RWPE2 (cell line): Measurements from ENCODE around the gene CALU.

ENCODE experiments used
- ATAC-seq: fragments of 200-7000 bp; cut with Tn5 transposase; 3 replicates; pipeline ENCODE4 v1.9.1; 2021; ENCODE audit warnings: low read depth
- DNase-seq: peaks from one replicate; pipeline ENCODE4 v3.0.0-alpha.2; 2020; ENCODE audit warnings: low spot score
- H3K27ac ChIP-seq: fragments of 450-650 bp; 2 replicates; pipeline ENCODE4 v1.5.1; 2017; ENCODE audit warnings: mild to moderate bottlenecking; ENCODE audit not compliant: poor library complexity, severe bottlenecking
- H3K27me3 ChIP-seq: fragments of 250-450 bp; sonication (Bioruptor Pico); 2 replicates; pipeline ENCODE4 v1.5.1; 2021; ENCODE audit warnings: mild to moderate bottlenecking, moderate library complexity; ENCODE audit not compliant: insufficient read depth, poor library complexity, severe bottlenecking
- H3K36me3 ChIP-seq: fragments of 250-450 bp; sonication (Bioruptor Pico); 2 replicates; pipeline ENCODE4 v1.5.1; 2020; ENCODE audit warnings: low read depth, mild to moderate bottlenecking, moderate library complexity
- H3K4me1 ChIP-seq: fragments of 250-450 bp; sonication (Bioruptor Pico); 2 replicates; pipeline ENCODE4 v1.5.1; 2021; ENCODE audit warnings: mild to moderate bottlenecking, moderate library complexity; ENCODE audit not compliant: insufficient read depth, poor library complexity, severe bottlenecking
- H3K4me3 ChIP-seq: fragments of 250-450 bp; sonication (Bioruptor Pico); 2 replicates; pipeline ENCODE4 v1.5.1; 2021; ENCODE audit warnings: mild to moderate bottlenecking, moderate library complexity; ENCODE audit not compliant: severe bottlenecking
- H3K9me3 ChIP-seq: fragments of 250-450 bp; sonication (Bioruptor Pico); 2 replicates; pipeline ENCODE4 v1.5.1; 2021; ENCODE audit warnings: mild to moderate bottlenecking, moderate library complexity; ENCODE audit not compliant: severe bottlenecking
- TF ChIP-seq, protein P1 (sequence below): fragments of 450-650 bp; IDR thresholded peaks from one replicate; pipeline ENCODE4 v1.5.1; 2017; ENCODE audit warnings: mild to moderate bottlenecking, moderate library complexity; ENCODE audit not compliant: poor library complexity, severe bottlenecking

CALU gene

DNA sequence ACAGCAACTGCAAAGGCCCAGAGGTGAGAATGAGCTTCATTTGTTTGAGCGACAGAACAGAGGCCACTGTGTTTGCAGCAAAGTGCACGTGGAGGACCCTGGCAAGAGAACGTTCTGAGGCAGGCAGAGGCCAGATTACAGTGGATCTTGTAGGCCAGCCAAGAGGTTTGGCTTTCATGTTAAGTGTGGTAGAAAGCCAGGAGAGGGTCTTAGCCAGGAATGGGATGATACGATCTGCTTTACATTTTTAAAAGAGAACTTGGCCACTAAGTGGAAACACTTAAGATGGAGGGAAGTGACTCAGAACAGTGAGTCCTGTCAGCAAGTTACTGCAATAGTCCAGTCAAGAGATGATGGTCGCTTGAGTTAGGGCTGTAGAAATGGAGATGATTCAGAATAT is 57.2 kb downstream of the CALU start:
- H3K9me3 ChIP-seq: no peaks in the 10 kb centered on the region
- no peak for DNase-seq
- no peaks in the 10 kb centered on the region for H3K4me1 ChIP-seq
- TF ChIP-seq, protein P1, sequence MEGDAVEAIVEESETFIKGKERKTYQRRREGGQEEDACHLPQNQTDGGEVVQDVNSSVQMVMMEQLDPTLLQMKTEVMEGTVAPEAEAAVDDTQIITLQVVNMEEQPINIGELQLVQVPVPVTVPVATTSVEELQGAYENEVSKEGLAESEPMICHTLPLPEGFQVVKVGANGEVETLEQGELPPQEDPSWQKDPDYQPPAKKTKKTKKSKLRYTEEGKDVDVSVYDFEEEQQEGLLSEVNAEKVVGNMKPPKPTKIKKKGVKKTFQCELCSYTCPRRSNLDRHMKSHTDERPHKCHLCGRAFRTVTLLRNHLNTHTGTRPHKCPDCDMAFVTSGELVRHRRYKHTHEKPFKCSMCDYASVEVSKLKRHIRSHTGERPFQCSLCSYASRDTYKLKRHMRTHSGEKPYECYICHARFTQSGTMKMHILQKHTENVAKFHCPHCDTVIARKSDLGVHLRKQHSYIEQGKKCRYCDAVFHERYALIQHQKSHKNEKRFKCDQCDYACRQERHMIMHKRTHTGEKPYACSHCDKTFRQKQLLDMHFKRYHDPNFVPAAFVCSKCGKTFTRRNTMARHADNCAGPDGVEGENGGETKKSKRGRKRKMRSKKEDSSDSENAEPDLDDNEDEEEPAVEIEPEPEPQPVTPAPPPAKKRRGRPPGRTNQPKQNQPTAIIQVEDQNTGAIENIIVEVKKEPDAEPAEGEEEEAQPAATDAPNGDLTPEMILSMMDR: no peak
- H3K27me3 ChIP-seq: no peaks in the 10 kb centered on the region
- no peak overlapping the region for H3K4me3 ChIP-seq
- ATAC-seq: no peak
- no peaks in the 10 kb centered on the region for H3K36me3 ChIP-seq
- no peak overlapping the region for H3K27ac ChIP-seq

DNA sequence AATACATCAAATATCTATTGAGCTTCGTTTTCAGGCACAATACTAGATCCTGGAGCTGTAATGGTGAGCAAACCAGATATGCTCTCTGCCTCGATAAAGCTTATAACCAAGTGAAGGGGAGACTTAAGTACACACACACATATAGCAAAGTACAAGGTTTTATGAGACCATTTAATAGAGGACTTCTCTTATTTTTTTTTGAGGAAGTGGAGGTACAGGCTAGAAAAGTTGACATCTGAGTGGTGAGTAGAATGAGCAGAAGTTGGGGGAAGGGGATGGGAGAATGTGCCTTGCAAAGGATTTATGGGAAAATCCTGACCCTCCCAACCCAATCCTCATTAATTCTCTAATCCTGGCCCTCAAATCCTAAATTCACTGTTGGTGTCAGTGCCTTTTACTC is 60.3 kb downstream of the CALU start:
- no peaks in the 10 kb centered on the region for H3K27me3 ChIP-seq
- DNase-seq (no peak), ATAC-seq (no peak)
- TF ChIP-seq, protein P1: no peak
- no peaks in the 10 kb centered on the region for H3K4me1 ChIP-seq
- no peak overlapping the region for H3K27ac ChIP-seq
- H3K36me3 ChIP-seq: no peaks in the 10 kb centered on the region
- no peak overlapping the region for H3K4me3 ChIP-seq
- H3K9me3 ChIP-seq: no peaks in the 10 kb centered on the region

DNA sequence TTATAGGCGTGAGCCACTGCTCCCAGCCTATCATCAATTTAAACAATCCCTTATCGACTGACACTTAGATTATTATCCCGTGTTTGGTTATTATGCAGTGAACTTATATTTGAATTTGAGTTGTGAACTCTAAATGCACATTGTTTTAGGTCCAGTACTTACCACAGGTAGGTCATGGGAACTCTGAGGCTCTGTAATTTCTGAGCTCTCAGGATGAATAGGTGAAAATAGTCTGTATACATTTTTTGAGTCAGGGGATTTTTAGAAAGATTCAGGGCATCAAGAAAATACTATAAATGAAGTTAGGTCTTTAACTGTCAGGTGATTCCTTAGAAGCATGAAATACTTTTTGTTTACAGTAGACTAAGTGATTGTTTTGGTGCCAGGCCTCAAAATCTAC is 61.4 kb downstream of the CALU start:
- Histone ChIP-seq H3K9me3 (no peaks in the 10 kb centered on the region), H3K4me1 (no peaks in the 10 kb centered on the region), H3K27ac (no peak overlapping the region), H3K4me3 (no peak overlapping the region), H3K27me3 (no peaks in the 10 kb centered on the region), H3K36me3 (no peaks in the 10 kb centered on the region)
- ATAC-seq: no peak
- DNase-seq: no peak
- TF ChIP-seq, protein P1: no peak

DNA sequence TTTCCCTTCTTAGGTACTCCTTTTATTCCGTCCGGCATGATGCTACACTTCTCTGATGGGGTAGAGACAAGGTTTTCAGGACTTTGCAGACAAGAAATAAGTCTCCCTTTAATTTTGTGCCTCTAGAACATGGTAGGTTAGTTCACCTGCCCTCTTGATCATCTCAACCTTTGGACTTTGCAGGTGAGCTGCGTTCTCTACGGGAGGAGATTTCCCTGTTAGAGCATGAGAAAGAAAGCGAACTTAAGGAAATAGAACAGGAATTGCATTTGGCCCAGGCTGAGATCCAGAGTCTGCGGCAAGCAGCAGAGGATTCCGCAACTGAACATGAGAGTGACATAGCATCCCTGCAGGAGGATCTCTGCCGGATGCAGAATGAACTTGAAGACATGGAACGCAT is 61.8 kb downstream of the CALU start:
- H3K9me3 ChIP-seq: no peaks in the 10 kb centered on the region
- ATAC-seq: no peak
- no peak overlapping the region for H3K4me3 ChIP-seq
- no peaks in the 10 kb centered on the region for H3K27me3 ChIP-seq
- H3K27ac ChIP-seq: no peak overlapping the region
- no peaks in the 10 kb centered on the region for H3K36me3 ChIP-seq
- TF ChIP-seq, protein P1: no peak
- H3K4me1 ChIP-seq: no peaks in the 10 kb centered on the region
- DNase-seq: no peak

DNA sequence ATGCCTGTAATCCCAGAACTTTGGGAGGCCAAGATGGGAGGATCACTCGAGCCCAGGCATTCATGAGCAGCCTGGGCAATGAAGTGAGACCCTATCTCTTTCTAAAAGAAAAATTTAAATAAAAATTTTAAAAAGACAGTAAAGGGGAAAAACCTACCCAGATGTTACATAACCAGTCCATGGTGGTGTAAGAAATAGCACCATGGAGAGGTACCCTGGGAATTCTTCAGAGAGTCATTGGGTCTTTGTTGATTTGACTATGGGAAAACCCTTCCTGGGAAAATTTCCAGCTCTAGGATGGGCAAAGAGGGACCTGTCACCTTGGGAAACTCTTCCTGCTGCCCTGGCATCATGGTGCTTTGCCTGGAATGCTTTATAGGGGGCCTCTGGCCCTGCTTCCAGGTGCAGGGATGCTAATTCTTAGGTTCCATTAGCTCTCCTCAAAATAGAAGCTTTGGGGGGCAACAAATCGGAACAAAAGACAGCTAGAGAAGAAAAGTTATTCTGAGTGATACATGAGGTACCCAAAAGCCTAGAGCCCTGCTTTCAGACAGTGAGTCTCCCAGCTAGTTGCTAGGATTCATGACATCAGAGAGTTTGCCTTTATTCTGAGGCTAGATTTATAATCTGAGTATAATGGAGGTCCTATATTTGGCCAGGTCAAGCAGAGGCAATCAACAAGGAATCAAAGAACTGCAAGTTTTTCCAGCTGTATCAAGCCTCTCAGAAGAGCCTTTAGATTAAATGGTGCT is 62.7 kb downstream of the CALU start:
- no peak overlapping the region for H3K27ac ChIP-seq
- ATAC-seq: no peak
- TF ChIP-seq, protein P1: no peak
- no peaks in the 10 kb centered on the region for H3K27me3 ChIP-seq
- no peaks in the 10 kb centered on the region for H3K4me1 ChIP-seq
- no peaks in the 10 kb centered on the region for H3K9me3 ChIP-seq
- no peak for DNase-seq
- no peaks in the 10 kb centered on the region for H3K36me3 ChIP-seq
- H3K4me3 ChIP-seq: no peak overlapping the region
